HEK293 (cell line): Measurements from ENCODE around the gene RNF34.

Experiments used
- CTCF ChIA-PET: fragments of 350-600 bp; formaldehyde crosslinking; extraction: SDS; loops from one replicate; lab custom pipeline; 2021; ENCODE audit warnings: antibody characterized with exemption; lab: Yijun Ruan, JAX
- POLR2A ChIA-PET: fragments of 300-600 bp; formaldehyde crosslinking; extraction: SDS; loops from one replicate; lab custom pipeline; 2020; ENCODE audit warnings: antibody characterized with exemption, inconsistent platforms; lab: Yijun Ruan, JAX
- H3K27ac ChIP-seq: fragments of 200-500 bp; sonication (Bioruptor generic); 2 replicates; pipeline ENCODE4 v1.5.1; 2014; ENCODE audit warnings: low read depth, low read length, control low read depth, inconsistent platforms; ENCODE audit errors: extremely low read depth
- H3K36me3 ChIP-seq, 2 experiments: fragments of 200-500 bp in 1 of 2; sonication (Bioruptor generic) in 1 of 2; 1 replicate in 1 of 2; 2 replicates in 1 of 2; pipeline ENCODE4 v1.5.1; 2014 to 2017; ENCODE audit warnings: inconsistent platforms in 2 of 2, low read length in 2 of 2; ENCODE audit not compliant: control insufficient read depth in 2 of 2, insufficient read depth in 1 of 2
- H3K4me1 ChIP-seq: fragments of 200-500 bp; sonication (Bioruptor generic); 2 replicates; pipeline ENCODE4 v1.5.1; 2014; ENCODE audit warnings: mild to moderate bottlenecking, low read length, inconsistent platforms; ENCODE audit not compliant: control insufficient read depth, insufficient read depth
- H3K4me3 ChIP-seq: 2 replicates; pipeline ENCODE4 v1.5.1; 2011; ENCODE audit warnings: low read depth, mild to moderate bottlenecking, control low read depth, low read length, moderate library complexity
- H3K9me3 ChIP-seq: fragments of 200-500 bp; sonication (Bioruptor generic); 2 replicates; pipeline ENCODE4 v1.5.1; 2014; ENCODE audit warnings: low read depth, low read length, inconsistent platforms; ENCODE audit not compliant: control insufficient read depth, insufficient read depth
- CTCF ChIP-seq: fragments of 450-650 bp; formaldehyde crosslinking; IDR thresholded peaks from 2 replicates; pipeline ENCODE4 v1.5.1; 2016; ENCODE audit warnings: missing biosample characterization, missing genetic modification characterization
- GLI4 ChIP-seq: fragments of 450-650 bp; formaldehyde crosslinking; IDR thresholded peaks from 2 replicates; pipeline ENCODE4 v1.5.1; 2016; ENCODE audit warnings: missing biosample characterization, missing genetic modification characterization
- HIC1 ChIP-seq: fragments of 450-650 bp; formaldehyde crosslinking; IDR thresholded peaks from 2 replicates; pipeline ENCODE4 v1.5.1; 2016; ENCODE audit warnings: missing biosample characterization, missing genetic modification characterization
- SP3 ChIP-seq: fragments of 450-650 bp; formaldehyde crosslinking; IDR thresholded peaks from 2 replicates; pipeline ENCODE4 v1.5.1; 2016; ENCODE audit warnings: missing biosample characterization, missing genetic modification characterization
- TCF7L2 ChIP-seq: IDR thresholded peaks from 2 replicates; pipeline ENCODE4 v1.6.1; 2011; ENCODE audit warnings: low read depth, mild to moderate bottlenecking, inconsistent platforms, low read length, moderate library complexity, borderline replicate concordance
- WT1 ChIP-seq: fragments of 450-650 bp; formaldehyde crosslinking; IDR thresholded peaks from 2 replicates; pipeline ENCODE4 v1.5.1; 2016; ENCODE audit warnings: missing biosample characterization, missing genetic modification characterization
- ZFHX2 ChIP-seq: fragments of 450-650 bp; formaldehyde crosslinking; conservative IDR thresholded peaks from 2 replicates; pipeline ENCODE4 v1.5.1; 2016; ENCODE audit warnings: missing biosample characterization, missing genetic modification characterization
- ZNF112 ChIP-seq: fragments of 450-650 bp; formaldehyde crosslinking; IDR thresholded peaks from 2 replicates; pipeline ENCODE4 v1.5.0; 2017; ENCODE audit warnings: missing biosample characterization, missing genetic modification characterization
- ZNF114 ChIP-seq: fragments of 450-650 bp; formaldehyde crosslinking; IDR thresholded peaks from 2 replicates; pipeline ENCODE4 v1.5.0; 2017; ENCODE audit warnings: missing biosample characterization, missing genetic modification characterization
- ZNF280C ChIP-seq: fragments of 450-650 bp; formaldehyde crosslinking; IDR thresholded peaks from 2 replicates; pipeline ENCODE4 v1.5.1; 2016; ENCODE audit warnings: missing biosample characterization, missing genetic modification characterization
- ZNF416 ChIP-seq: fragments of 450-650 bp; formaldehyde crosslinking; IDR thresholded peaks from 2 replicates; pipeline ENCODE4 v1.5.1; 2016; ENCODE audit warnings: missing biosample characterization, missing genetic modification characterization
- ZNF514 ChIP-seq: fragments of 450-650 bp; formaldehyde crosslinking; IDR thresholded peaks from 2 replicates; pipeline ENCODE4 v1.5.1; 2016; ENCODE audit warnings: missing biosample characterization, missing genetic modification characterization
- ZNF529 ChIP-seq: fragments of 450-650 bp; formaldehyde crosslinking; IDR thresholded peaks from 2 replicates; pipeline ENCODE4 v1.5.1; 2017; ENCODE audit warnings: missing genetic modification characterization, missing biosample characterization; ENCODE audit not compliant: insufficient replicate concordance
- ZNF843 ChIP-seq: fragments of 450-650 bp; formaldehyde crosslinking; IDR thresholded peaks from 2 replicates; pipeline ENCODE4 v1.5.1; 2016; ENCODE audit warnings: missing biosample characterization, missing genetic modification characterization
- TF ChIP-seq, protein P1 (sequence below): fragments of 450-650 bp; formaldehyde crosslinking; IDR thresholded peaks from 2 replicates; pipeline ENCODE4 v1.5.1; 2016; ENCODE audit warnings: missing biosample characterization, missing genetic modification characterization, borderline replicate concordance

RNF34 gene

DNA sequence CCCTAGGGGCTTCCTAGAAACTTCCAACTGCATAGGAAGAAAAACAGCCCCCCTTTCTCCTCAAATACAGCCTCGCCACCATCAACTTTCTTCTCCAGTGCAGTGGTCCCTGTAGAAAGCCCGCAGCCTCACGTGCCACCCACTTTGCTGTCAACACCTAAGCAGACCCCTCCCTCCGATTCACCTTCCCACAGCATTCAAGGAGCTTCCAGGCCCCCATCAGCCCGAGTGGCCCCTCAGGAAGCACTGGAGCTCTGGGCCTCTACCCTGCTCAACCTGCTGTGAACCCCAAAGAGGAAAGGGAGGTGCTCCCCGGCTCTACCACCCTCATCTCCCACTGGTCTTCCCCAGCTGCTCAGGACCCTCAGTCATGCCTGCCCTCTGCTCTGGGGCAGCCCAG is 55.0 kb downstream of the RNF34 start:
- H3K36me3 ChIP-seq = peaks cover 0 to 10% of the 10 kb centered on the region in 2 experiments; a peak in 2 of 3 replicates
- ChIA-PET POLR2A (no interaction called here), CTCF (interaction anchor here (0.9 to 2.2 kb wide), 3 partner anchors 8 to 13 kb away, joined by 3 to 6 read pairs (median 6); no protein-coding TSS in a partner anchor)
- no peak overlapping the region for H3K4me3 ChIP-seq
- H3K4me1 ChIP-seq = no peaks in the 10 kb centered on the region
- no peak for TF ChIP-seq SP3
- TF ChIP-seq ZNF114 (tag by site-specific recombination) = no peak
- TF ChIP-seq CTCF (tag by site-specific recombination) = no peak
- TF ChIP-seq ZNF529 = no peak
- TF ChIP-seq ZFHX2 (tag by site-specific recombination) = no peak
- TF ChIP-seq TCF7L2 = no peak
- TF ChIP-seq ZNF514 (tag by site-specific recombination) = no peak
- TF ChIP-seq ZNF280C (tag by site-specific recombination) = no peak
- no peak for TF ChIP-seq ZNF843
- TF ChIP-seq, protein P1, sequence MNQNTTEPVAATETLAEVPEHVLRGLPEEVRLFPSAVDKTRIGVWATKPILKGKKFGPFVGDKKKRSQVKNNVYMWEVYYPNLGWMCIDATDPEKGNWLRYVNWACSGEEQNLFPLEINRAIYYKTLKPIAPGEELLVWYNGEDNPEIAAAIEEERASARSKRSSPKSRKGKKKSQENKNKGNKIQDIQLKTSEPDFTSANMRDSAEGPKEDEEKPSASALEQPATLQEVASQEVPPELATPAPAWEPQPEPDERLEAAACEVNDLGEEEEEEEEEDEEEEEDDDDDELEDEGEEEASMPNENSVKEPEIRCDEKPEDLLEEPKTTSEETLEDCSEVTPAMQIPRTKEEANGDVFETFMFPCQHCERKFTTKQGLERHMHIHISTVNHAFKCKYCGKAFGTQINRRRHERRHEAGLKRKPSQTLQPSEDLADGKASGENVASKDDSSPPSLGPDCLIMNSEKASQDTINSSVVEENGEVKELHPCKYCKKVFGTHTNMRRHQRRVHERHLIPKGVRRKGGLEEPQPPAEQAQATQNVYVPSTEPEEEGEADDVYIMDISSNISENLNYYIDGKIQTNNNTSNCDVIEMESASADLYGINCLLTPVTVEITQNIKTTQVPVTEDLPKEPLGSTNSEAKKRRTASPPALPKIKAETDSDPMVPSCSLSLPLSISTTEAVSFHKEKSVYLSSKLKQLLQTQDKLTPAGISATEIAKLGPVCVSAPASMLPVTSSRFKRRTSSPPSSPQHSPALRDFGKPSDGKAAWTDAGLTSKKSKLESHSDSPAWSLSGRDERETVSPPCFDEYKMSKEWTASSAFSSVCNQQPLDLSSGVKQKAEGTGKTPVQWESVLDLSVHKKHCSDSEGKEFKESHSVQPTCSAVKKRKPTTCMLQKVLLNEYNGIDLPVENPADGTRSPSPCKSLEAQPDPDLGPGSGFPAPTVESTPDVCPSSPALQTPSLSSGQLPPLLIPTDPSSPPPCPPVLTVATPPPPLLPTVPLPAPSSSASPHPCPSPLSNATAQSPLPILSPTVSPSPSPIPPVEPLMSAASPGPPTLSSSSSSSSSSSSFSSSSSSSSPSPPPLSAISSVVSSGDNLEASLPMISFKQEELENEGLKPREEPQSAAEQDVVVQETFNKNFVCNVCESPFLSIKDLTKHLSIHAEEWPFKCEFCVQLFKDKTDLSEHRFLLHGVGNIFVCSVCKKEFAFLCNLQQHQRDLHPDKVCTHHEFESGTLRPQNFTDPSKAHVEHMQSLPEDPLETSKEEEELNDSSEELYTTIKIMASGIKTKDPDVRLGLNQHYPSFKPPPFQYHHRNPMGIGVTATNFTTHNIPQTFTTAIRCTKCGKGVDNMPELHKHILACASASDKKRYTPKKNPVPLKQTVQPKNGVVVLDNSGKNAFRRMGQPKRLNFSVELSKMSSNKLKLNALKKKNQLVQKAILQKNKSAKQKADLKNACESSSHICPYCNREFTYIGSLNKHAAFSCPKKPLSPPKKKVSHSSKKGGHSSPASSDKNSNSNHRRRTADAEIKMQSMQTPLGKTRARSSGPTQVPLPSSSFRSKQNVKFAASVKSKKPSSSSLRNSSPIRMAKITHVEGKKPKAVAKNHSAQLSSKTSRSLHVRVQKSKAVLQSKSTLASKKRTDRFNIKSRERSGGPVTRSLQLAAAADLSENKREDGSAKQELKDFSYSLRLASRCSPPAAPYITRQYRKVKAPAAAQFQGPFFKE = no peak
- no peak for TF ChIP-seq ZNF416 (tag by site-specific recombination)
- H3K27ac ChIP-seq = no peak overlapping the region
- no peaks in the 10 kb centered on the region for H3K9me3 ChIP-seq

GRCh38 chr12:121455766-121456420 is 56.0 kb downstream of the RNF34 start:
- no peak overlapping the region for H3K4me3 ChIP-seq
- ChIA-PET POLR2A (no interaction called here), CTCF (interaction anchor here (0.9 to 2.7 kb wide), 3 partner anchors 7 to 23 kb away, joined by 3 to 13 read pairs (median 6); no protein-coding TSS in a partner anchor)
- no peaks in the 10 kb centered on the region for H3K4me1 ChIP-seq
- TF ChIP-seq ZNF112 (tag by site-specific recombination) = no peak
- no peak for TF ChIP-seq HIC1 (tag by site-specific recombination)
- no peak for TF ChIP-seq WT1
- TF ChIP-seq GLI4 (tag by site-specific recombination) = no peak
- H3K27ac ChIP-seq = no peak overlapping the region
- H3K9me3 ChIP-seq = no peaks in the 10 kb centered on the region
- H3K36me3 ChIP-seq = peaks cover 0 to 10% of the 10 kb centered on the region in 2 experiments; a peak in 2 of 3 replicates
